GM19043 (cell line): ENCODE results near the gene SLC36A3.
"Not testable (repeated sequence)": the region's sequence is repeated elsewhere in the genome, so short reads cannot be mapped to it uniquely, and the experiment has no call there.

Experiments used
- ATAC-seq: cut with Tn5 transposase; IDR thresholded peaks from one replicate; pipeline ENCODE4 v1.9.1; 2021; ENCODE audit warnings: low read depth; ENCODE audit not compliant: unreplicated experiment

The SLC36A3 gene

GRCh38 chr5:151264113-151264512 lies 39.5 kb downstream of the SLC36A3 start:
- ATAC-seq = peak; percentile 72

GRCh38 chr5:151262532-151262931 lies 41.0 kb downstream of the SLC36A3 start:
- no peak for ATAC-seq

- ATAC-seq = no peak
Measured at GRCh38 chr5:151259931-151260330, 43.6 kb downstream of the SLC36A3 start.

GRCh38 chr5:151258816-151259215 lies 44.8 kb downstream of the SLC36A3 start:
- no peak for ATAC-seq

GRCh38 chr5:151258201-151258611 lies 45.4 kb downstream of the SLC36A3 start:
- ATAC-seq = no peak

GRCh38 chr5:151257731-151258181 lies 45.8 kb downstream of the SLC36A3 start:
- peak; percentile 31 for ATAC-seq

GRCh38 chr5:151255621-151256286 lies 47.8 kb downstream of the SLC36A3 start:
- peak; percentile 36 for ATAC-seq

GRCh38 chr5:151254990-151255389 lies 48.6 kb downstream of the SLC36A3 start:
- ATAC-seq = not testable (repeated sequence)

GRCh38 chr5:151254556-151254955 lies 49.0 kb downstream of the SLC36A3 start:
- no peak for ATAC-seq

GRCh38 chr5:151253605-151253950 lies 50.0 kb downstream of the SLC36A3 start:
- ATAC-seq = no peak

- peak; percentile 78 for ATAC-seq
Measured at GRCh38 chr5:151252762-151253604, 50.6 kb downstream of the SLC36A3 start, which contains the start of gene GM2A. Gene GM2A (plus strand): TSS chr5:151253185. CDS start chr5:151253217, 32 bp downstream.

GRCh38 chr5:151251621-151252020 lies 51.9 kb downstream of the SLC36A3 start:
- ATAC-seq = no peak

GRCh38 chr5:151251001-151251551 lies 52.5 kb downstream of the SLC36A3 start:
- no peak for ATAC-seq

GRCh38 chr5:151250346-151251000 lies 53.1 kb downstream of the SLC36A3 start:
- no peak for ATAC-seq

- ATAC-seq = no peak
Measured at GRCh38 chr5:151249281-151249680, 54.3 kb downstream of the SLC36A3 start.

- ATAC-seq = no peak
Measured at GRCh38 chr5:151248651-151249050, 54.9 kb downstream of the SLC36A3 start.

- no peak for ATAC-seq
Measured at GRCh38 chr5:151245680-151246219, 57.8 kb downstream of the SLC36A3 start.

- ATAC-seq = no peak
Measured at GRCh38 chr5:151244206-151244605, 59.4 kb downstream of the SLC36A3 start.

GRCh38 chr5:151243564-151243963 lies 60.0 kb downstream of the SLC36A3 start:
- ATAC-seq = no peak

GRCh38 chr5:151243127-151243526 lies 60.4 kb downstream of the SLC36A3 start:
- no peak for ATAC-seq
